Vagina (tissue), 2 donors: ENCODE data around the gene RXFP2.

Source experiments
- CTCF ChIP-seq, 3 experiments: fragments of 450-650 bp in 2 of 3; fragments of 200-600 bp in 1 of 3; sonication (generic) in 1 of 3; IDR thresholded peaks; one replicate each; pipeline ENCODE4 v1.5.1; 2017 to 2019; ENCODE audit warnings: antibody characterized with exemption in 3 of 3, mild to moderate bottlenecking in 2 of 3, moderate library complexity in 2 of 3
- POLR2A ChIP-seq, 2 donors: fragments of 450-650 bp; IDR thresholded peaks; one replicate each; pipeline ENCODE4 v1.6.1; 2017; ENCODE audit warnings: antibody characterized with exemption in 2 of 2, mild to moderate bottlenecking in 2 of 2, moderate library complexity in 2 of 2
- POLR2AphosphoS5 ChIP-seq, 2 donors: sonication (generic); formaldehyde crosslinking; IDR thresholded peaks; one replicate each; pipeline ENCODE4 v1.9.0; 2017; ENCODE audit warnings: antibody characterized with exemption in 2 of 2, mild to moderate bottlenecking in 2 of 2, low read depth in 1 of 2; ENCODE audit not compliant: insufficient read depth in 1 of 2

- TF ChIP-seq POLR2A (IDR thresholded peaks at IDR 0.05) (no peak), CTCF (IDR thresholded peaks at IDR 0.05) (no peak), POLR2AphosphoS5 (IDR thresholded peaks at IDR 0.05; ENCODE audit: insufficient read depth in 1 of 2, low read depth in 1 of 2) (no peak)
These were observed 21.7 kb upstream of the RXFP2 start for GRCh38 chr13:31717583-31717982.
